ENCODE measurements around the gene PIK3R6. TPM values are rescaled to one million over a fixed set of nuclear protein-coding genes. Genes with fewer than 3 reads are reported as not detected.
"Not testable (repeated sequence)": the region's sequence is repeated elsewhere in the genome, so short reads cannot be mapped to it uniquely, and the experiment has no call there.

The PIK3R6 gene
- total and polyA plus RNA-seq, 4 experiments from 2014 or later = 0.13 to 0.47 (median 0.21) TPM

DNA sequence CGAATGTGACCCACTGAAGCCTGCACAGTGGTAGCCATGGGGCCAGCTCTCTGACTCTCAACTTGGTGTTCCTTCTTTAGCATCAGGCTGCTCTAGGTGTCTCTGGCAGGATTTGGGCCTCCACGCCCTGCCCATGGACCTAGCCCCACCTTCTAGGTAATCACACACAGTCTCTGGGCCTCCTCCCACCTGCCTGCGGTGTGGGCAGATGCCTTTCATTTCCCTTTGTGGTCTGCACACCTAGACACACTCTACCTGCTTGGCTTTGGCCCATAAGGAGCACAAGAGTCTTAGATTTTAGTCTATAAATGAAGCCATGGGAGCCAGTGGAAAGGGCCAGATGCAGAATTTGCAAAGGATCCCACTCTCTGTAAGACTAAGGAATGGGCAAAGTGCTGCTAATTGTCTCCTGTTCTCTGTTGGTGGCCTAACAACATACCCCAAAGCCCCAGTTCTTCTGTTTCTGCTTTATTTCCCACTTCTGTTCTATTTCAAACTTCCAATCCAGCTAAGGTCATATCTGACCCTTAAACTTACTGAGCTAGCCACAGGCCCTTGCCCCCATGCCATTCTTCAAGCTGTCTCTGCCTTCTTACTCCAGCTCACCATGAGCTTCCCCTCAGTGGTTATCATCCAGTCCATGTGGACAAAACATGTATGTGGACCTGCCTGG is 61.1 kb downstream of the PIK3R6 start:
- Histone ChIP-seq H3K27me3 (ENCODE audit: insufficient read depth, low read length) (no peaks in the 10 kb centered on the region), H3K4me3 (ENCODE audit: low read length in 2 of 2) (no peak overlapping the region), H3K36me3 (ENCODE audit: insufficient read depth, low read length) (no peaks in the 10 kb centered on the region), H3K4me1 (ENCODE audit: insufficient read depth, low read length) (peaks cover 6% of the 10 kb centered on the region), H3K27ac (ENCODE audit: low read depth, low read length) (no peak overlapping the region), H3K9me3 (ENCODE audit: control insufficient read depth in 1 of 2, low read length in 2 of 2) (no peaks in the 10 kb centered on the region)
- Mint-ChIP-seq H3K9me3 (peaks cover under 1 to 42% (median 30%) of the 10 kb centered on the region in 8 donors), H3K4me1 (peaks cover 1 to 11% (median 6%) of the 10 kb centered on the region in 4 donors), H3K4me3 (peak overlapping the region in 1 of 8 donors; percentile 38), H3K36me3 (peaks cover 16 to 28% of the 10 kb centered on the region in 2 donors), H3K27me3 (peaks cover 0 to 2% of the 10 kb centered on the region in 2 donors), H3K27ac (peak overlapping the region in 3 of 7 donors; percentile 13 to 93 (median 63))
- CTCF ChIA-PET (ENCODE audit: partially characterized antibody) = interaction anchor here (0.9 to 1.6 kb wide), 2 partner anchors 15 to 21 kb away, joined by 3 to 6 read pairs; no protein-coding TSS in a partner anchor
- DNase-seq = no peak
- intact Hi-C loops (cut with micrococcal nuclease) = no loop called here
- POLR2A ChIA-PET (ENCODE audit: partially characterized antibody) = interaction anchor here (0.6 kb wide), 1 partner anchor 1633 kb away, joined by 4 read pairs; no protein-coding TSS in a partner anchor

DNA sequence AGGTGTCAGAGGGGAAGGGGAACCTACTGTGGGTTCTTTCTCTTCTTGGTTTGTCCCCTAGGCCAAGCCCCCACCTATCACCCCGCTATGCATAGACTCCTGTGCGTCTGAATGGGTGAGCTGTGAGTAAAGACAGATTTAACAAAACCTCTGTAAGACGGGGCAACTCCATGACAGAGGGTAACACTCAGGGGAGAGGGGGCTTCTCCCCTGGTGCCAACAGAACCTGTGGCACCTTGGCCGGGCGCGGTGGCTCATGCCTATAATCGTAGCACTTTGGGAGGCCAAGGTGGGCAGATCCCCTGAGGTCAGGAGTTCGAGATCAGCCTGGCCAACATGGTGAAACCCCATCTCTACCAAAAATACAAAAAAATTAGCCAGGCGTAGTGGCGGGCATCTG is 62.1 kb downstream of the PIK3R6 start:
- H3K9me3 Mint-ChIP-seq = peaks cover 0 to 32% (median 24%) of the 10 kb centered on the region in 8 donors
- POLR2A ChIA-PET (ENCODE audit: partially characterized antibody); H3K9me3 ChIP-seq (ENCODE audit: control insufficient read depth in 1 of 2, low read length in 2 of 2); H3K27me3 Mint-ChIP-seq; H3K4me1 ChIP-seq (ENCODE audit: insufficient read depth, low read length); H3K4me3 Mint-ChIP-seq; H3K27ac Mint-ChIP-seq; intact Hi-C loops (cut with micrococcal nuclease); H3K27me3 ChIP-seq (ENCODE audit: insufficient read depth, low read length); H3K27ac ChIP-seq (ENCODE audit: low read depth, low read length); H3K36me3 ChIP-seq (ENCODE audit: insufficient read depth, low read length); DNase-seq; H3K4me3 ChIP-seq (ENCODE audit: low read length in 2 of 2): not testable (repeated sequence)
- peaks cover 15 to 25% of the 10 kb centered on the region in 2 donors for H3K36me3 Mint-ChIP-seq
- peaks cover 1 to 11% (median 6%) of the 10 kb centered on the region in 4 donors for H3K4me1 Mint-ChIP-seq
- CTCF ChIA-PET (ENCODE audit: partially characterized antibody) = interaction anchor here (1.3 to 1.5 kb wide), 2 partner anchors 19 to 193 kb away, joined by 3 to 4 read pairs; no protein-coding TSS in a partner anchor

- H3K27ac ChIP-seq (ENCODE audit: low read depth, low read length) = no peak overlapping the region
- no peaks in the 10 kb centered on the region for H3K9me3 ChIP-seq (ENCODE audit: control insufficient read depth in 1 of 2, low read length in 2 of 2)
- ChIA-PET POLR2A (ENCODE audit: partially characterized antibody) (interaction anchor here (0.5 kb wide), 1 partner anchor 239 kb away, joined by 3 read pairs; no protein-coding TSS in a partner anchor), CTCF (ENCODE audit: partially characterized antibody) (interaction anchor here (1.3 to 1.6 kb wide), 2 partner anchors 18 to 91 kb away, joined by 3 to 4 read pairs; no protein-coding TSS in a partner anchor)
- Mint-ChIP-seq H3K27ac (no peak overlapping the region), H3K4me1 (peaks cover 1 to 11% (median 6%) of the 10 kb centered on the region in 4 donors), H3K27me3 (peaks cover 0 to 2% of the 10 kb centered on the region in 2 donors), H3K4me3 (no peak overlapping the region), H3K36me3 (peaks cover 9 to 15% of the 10 kb centered on the region in 2 donors), H3K9me3 (peaks cover 0 to 16% (median 11%) of the 10 kb centered on the region in 8 donors)
- H3K27me3 ChIP-seq (ENCODE audit: insufficient read depth, low read length) = no peaks in the 10 kb centered on the region
- H3K4me1 ChIP-seq (ENCODE audit: insufficient read depth, low read length) = peaks cover 6% of the 10 kb centered on the region
- H3K4me3 ChIP-seq (ENCODE audit: low read length in 2 of 2) = no peak overlapping the region
- no peak for DNase-seq
- intact Hi-C loops (cut with micrococcal nuclease) = no loop called here
- no peaks in the 10 kb centered on the region for H3K36me3 ChIP-seq (ENCODE audit: insufficient read depth, low read length)
These were observed 63.7 kb downstream of the PIK3R6 start for GRCh38 chr17:8803531-8804420.

GRCh38 chr17:8801135-8801840 is 66.2 kb downstream of the PIK3R6 start:
- Histone ChIP-seq H3K27me3 (ENCODE audit: insufficient read depth, low read length) (no peaks in the 10 kb centered on the region), H3K9me3 (ENCODE audit: control insufficient read depth in 1 of 2, low read length in 2 of 2) (no peaks in the 10 kb centered on the region), H3K36me3 (ENCODE audit: insufficient read depth, low read length) (no peaks in the 10 kb centered on the region), H3K4me1 (ENCODE audit: insufficient read depth, low read length) (peaks cover 3% of the 10 kb centered on the region), H3K27ac (ENCODE audit: low read depth, low read length) (no peak overlapping the region), H3K4me3 (ENCODE audit: low read length in 2 of 2) (no peak overlapping the region)
- no peaks in the 10 kb centered on the region for H3K36me3 Mint-ChIP-seq
- no peaks in the 10 kb centered on the region for H3K27me3 Mint-ChIP-seq
- no peak for DNase-seq
- H3K9me3 Mint-ChIP-seq = no peaks in the 10 kb centered on the region
- no peak overlapping the region for H3K4me3 Mint-ChIP-seq
- POLR2A ChIA-PET (ENCODE audit: partially characterized antibody) = no interaction called here
- peak overlapping the region in 1 of 7 donors; percentile 17 for H3K27ac Mint-ChIP-seq
- intact Hi-C loops (cut with micrococcal nuclease) = no loop called here
- peaks cover 0 to 5% (median 2%) of the 10 kb centered on the region in 4 donors for H3K4me1 Mint-ChIP-seq
- CTCF ChIA-PET (ENCODE audit: partially characterized antibody) = no interaction called here

DNA sequence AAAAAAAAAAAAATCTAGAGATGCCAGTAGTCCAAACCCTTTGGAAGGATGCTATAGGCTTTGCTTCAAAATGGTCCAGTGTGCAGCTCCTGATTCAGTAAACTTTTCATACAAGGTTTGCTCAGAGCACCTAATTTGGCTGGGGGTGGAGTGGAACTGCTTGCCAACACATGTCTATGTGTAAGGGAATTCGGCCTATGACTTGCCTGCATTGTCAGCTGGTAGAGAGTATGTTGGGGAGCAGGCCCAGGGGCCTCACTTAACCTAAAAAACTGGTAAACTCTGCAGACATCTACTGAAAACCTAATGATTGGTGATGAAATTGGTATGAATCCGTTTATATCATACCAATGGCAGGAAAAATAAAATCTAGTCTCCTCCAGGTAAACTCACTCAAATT is 66.8 kb downstream of the PIK3R6 start:
- CTCF ChIA-PET (ENCODE audit: partially characterized antibody) = interaction anchor here (1.3 to 2.7 kb wide), 2 partner anchors 94 to 197 kb away, joined by 7 to 10 read pairs; no protein-coding TSS in a partner anchor

DNA sequence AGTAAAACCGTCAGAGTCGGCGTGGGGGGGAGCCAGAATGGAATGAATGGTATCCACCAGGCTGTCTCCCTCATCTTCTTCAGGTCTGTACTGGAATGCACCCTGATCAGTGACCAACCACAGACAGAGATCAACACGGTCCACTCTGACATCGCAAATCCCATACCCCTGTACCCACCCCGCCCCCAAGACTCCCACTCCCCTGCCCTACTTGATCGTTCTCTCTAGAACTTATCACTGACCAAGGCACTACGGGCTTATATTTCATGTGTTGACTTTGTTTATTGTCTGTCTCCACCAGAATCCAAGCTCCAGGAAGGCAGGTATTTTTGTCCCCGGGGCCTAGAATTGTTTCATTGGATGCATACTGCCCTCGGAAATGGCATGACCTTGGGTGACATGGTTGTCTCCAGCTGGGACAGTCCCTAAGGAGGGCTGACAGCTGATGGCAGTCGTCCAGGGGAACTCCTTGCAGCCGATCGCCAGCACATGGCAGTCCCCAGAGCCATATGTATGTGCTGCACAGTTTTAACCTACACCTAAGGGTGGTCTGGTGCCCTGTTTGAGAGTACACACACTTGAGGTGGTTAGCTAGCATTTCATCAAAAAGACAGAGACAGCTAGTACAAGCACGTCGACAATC is 67.8 kb downstream of the PIK3R6 start:
- Histone ChIP-seq H3K4me3 (ENCODE audit: low read length in 2 of 2) (no peak overlapping the region), H3K27ac (ENCODE audit: low read depth, low read length) (no peak overlapping the region), H3K27me3 (ENCODE audit: insufficient read depth, low read length) (no peaks in the 10 kb centered on the region), H3K4me1 (ENCODE audit: insufficient read depth, low read length) (no peaks in the 10 kb centered on the region), H3K9me3 (ENCODE audit: control insufficient read depth in 1 of 2, low read length in 2 of 2) (no peaks in the 10 kb centered on the region), H3K36me3 (ENCODE audit: insufficient read depth, low read length) (no peaks in the 10 kb centered on the region)
- Mint-ChIP-seq H3K4me3 (no peak overlapping the region), H3K27me3 (peaks cover 0 to 3% of the 10 kb centered on the region in 2 donors), H3K9me3 (no peaks in the 10 kb centered on the region), H3K27ac (no peak overlapping the region), H3K4me1 (no peaks in the 10 kb centered on the region), H3K36me3 (no peaks in the 10 kb centered on the region)
- intact Hi-C loops (cut with micrococcal nuclease) = no loop called here
- DNase-seq = no peak
- POLR2A ChIA-PET (ENCODE audit: partially characterized antibody) = no interaction called here
- CTCF ChIA-PET (ENCODE audit: partially characterized antibody) = interaction anchor here (1.0 to 2.7 kb wide), 4 partner anchors 14 to 198 kb away, joined by 3 to 10 read pairs (median 6); no protein-coding TSS in a partner anchor

More for the DNA sequence above, 66.8 kb downstream of the PIK3R6 start:
- no peaks in the 10 kb centered on the region for H3K27me3 ChIP-seq (ENCODE audit: insufficient read depth, low read length)
- H3K36me3 ChIP-seq (ENCODE audit: insufficient read depth, low read length) = no peaks in the 10 kb centered on the region
- H3K4me3 ChIP-seq (ENCODE audit: low read length in 2 of 2) = no peak overlapping the region
- H3K9me3 ChIP-seq (ENCODE audit: control insufficient read depth in 1 of 2, low read length in 2 of 2) = no peaks in the 10 kb centered on the region
- Mint-ChIP-seq H3K27me3 (peaks cover 0 to 3% of the 10 kb centered on the region in 2 donors), H3K9me3 (no peaks in the 10 kb centered on the region), H3K4me3 (no peak overlapping the region), H3K36me3 (no peaks in the 10 kb centered on the region), H3K4me1 (no peaks in the 10 kb centered on the region), H3K27ac (peak overlapping the region in 1 of 7 donors; percentile 17)
- POLR2A ChIA-PET (ENCODE audit: partially characterized antibody) = no interaction called here
- intact Hi-C loops (cut with micrococcal nuclease) = no loop called here
- DNase-seq = no peak
- no peak overlapping the region for H3K27ac ChIP-seq (ENCODE audit: low read depth, low read length)
- no peaks in the 10 kb centered on the region for H3K4me1 ChIP-seq (ENCODE audit: insufficient read depth, low read length)
